Stimulated activated CD4-positive, alpha-beta T cell treated with anti-CD3 and anti-CD28 coated beads, Interleukin-2, amount 100 ng/mL, for 4 hours (primary cell): Measurements from ENCODE around the gene RPL36A.

Source experiments
- DNase-seq: peaks from one replicate; pipeline ENCODE4 v3.0.0-alpha.2; 2020; ENCODE audit warnings: low read depth

RPL36A gene

DNA sequence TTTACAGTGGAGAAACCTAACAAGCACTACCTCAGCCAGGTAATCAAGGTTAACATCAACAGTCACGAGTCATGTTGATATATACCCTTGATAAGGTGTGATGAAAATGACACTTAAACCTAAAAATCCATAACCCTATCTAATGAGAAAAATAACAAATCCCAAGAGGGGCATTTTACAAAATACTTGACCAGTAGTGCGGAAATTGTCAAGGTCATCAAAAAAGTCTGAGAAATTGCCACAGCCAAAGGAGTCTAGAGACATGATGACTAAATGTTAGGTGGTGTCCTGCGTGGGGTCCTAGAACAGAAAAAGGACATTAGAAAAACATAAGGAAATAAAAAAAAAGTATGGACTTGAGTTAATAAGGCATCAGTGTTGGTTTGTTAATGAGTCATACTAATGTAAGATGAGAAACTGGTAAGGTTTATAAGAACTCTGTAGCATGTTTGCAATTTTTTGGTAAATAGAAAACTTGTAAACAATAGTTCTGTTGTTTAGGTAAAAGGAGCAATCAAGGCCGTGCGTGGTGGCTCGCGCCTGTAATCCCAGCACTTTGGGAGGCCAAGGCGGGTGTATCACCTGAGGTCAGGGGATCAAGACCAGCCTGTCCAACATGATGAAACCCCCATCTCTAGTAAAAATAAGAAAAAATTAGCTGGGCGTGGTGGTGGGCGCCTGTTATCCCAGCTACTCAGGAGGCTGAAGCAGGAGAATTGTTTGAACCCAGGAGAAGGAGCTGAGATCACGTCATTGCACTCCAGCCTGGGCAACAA, 2.9 kb downstream of the RPL36A start:
- DNase-seq, result no peak

DNA sequence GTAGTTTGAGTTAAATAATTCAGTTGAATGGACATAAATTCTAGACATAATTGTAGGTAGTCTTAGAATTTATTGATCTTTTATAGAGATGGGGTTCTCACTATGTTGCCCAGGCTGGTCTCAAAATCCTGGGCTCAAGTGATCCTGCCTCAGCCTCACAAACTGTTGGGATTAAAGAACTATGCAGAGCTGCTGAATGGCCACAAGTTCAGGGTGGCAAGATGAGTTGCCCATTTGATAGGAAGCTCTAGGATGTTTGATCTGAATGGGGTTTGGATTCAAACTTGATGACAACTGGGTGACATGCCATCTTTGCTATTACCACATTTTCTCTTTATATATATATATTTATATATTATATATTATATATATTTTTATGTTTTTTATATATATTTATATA, 3.6 kb downstream of the RPL36A start:
- no peak for DNase-seq

DNA sequence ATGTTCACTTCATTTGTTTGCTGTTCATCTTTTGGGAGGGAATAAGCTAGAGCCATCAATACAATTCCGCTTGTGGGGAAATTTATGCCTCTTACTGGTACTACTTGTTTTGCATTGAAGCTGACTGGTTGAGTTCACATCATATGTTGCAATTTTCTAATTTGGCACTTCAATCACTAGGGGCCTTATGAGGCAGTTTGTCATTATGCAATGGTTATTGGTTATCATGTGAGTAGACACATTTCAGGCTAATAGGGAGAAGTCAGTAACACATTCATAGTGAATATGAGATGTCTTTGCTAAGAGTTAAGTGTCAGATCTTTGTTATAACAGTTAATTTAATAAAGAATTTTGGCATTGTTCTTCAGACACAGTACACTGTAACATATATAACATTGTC, 5.0 kb downstream of the RPL36A start:
- DNase-seq, result no peak

DNA sequence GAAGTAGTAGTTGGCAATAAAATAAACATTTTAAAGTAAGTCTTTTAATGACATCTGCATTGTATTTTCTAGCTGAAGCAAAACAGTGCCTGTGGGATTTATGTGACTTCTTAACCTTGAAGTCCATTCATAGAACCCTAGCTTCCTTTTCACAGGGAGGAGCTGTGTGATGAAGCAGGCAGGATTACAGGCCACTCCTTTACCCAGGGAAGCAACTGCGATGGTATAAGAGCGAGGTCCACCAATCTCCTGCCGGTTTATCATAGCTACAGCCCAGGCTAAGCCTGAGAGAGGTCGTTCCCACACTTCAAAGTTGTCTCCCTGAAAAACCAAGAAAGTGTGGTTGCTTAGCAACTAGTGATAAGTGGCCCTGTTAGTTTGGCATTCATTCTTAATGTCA, 7.0 kb downstream of the RPL36A start:
- no peak for DNase-seq

DNA sequence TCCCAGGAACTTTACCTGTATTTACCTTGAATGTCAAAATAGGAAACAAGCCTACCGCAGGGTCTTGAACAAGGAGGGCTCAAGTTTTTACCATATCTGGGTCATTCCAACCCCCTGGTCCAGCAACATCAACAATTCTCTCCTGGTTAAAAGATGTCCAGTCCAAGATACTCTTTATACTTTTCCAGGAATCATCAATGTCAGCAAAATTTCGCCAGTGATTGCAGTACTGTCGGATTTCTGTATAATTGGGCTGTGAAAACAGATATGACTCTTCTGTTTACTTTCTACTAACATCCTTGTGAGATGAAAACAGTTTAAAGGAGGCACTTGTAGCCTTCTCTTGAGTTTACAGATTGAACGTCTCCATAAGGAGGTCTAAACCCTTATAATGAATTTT, 7.9 kb downstream of the RPL36A start:
- DNase-seq, result no peak

DNA sequence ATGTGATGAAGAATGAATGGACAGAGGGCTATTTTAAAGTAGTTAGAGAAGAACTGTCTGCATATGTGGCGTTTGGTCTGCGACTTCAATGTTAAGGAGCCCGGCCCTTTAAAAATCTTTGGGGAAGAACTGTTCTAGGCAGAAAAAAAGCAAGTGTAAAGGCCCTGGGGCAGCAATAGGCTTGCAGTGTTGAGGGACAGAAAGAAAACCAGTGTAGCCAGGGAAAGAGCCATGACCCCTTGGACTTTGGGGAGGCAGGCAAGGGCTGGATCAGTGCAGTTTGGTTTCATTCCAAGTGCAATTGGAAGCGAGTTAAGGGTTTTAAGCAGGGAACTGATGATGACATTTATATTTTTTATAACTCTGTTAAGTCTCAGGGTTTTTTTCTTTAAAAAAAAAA, 9.0 kb downstream of the RPL36A start:
- DNase-seq, result no peak

DNA sequence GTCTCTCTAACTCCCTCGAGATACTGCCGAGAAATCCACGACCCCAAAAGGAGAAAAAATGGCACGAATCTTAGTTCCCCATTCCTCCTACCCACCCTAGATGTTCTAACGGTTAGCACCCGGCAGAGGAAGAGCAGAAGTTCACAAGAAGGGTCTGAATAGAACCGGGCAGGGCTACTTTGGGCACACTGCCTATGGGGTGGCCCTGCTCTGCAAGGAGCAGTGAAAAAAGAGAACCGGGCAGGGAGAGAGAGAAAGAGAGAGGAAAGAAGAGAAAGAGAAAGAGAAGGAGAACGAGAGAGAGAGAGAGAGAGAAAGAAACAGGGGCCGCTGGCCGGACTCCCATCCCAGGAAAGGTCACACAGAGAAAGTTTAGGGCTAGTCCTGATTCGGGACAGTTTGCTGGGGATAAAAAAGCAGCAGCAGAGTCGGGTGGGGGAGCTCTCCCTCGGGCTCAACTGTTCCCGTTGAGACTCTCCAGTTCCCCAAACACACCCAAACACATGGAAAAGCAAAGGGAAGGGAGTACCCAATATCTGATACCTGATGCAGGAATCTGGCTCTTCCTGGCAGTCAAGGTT, 16.4 kb downstream of the RPL36A start:
- no peak for DNase-seq

DNA sequence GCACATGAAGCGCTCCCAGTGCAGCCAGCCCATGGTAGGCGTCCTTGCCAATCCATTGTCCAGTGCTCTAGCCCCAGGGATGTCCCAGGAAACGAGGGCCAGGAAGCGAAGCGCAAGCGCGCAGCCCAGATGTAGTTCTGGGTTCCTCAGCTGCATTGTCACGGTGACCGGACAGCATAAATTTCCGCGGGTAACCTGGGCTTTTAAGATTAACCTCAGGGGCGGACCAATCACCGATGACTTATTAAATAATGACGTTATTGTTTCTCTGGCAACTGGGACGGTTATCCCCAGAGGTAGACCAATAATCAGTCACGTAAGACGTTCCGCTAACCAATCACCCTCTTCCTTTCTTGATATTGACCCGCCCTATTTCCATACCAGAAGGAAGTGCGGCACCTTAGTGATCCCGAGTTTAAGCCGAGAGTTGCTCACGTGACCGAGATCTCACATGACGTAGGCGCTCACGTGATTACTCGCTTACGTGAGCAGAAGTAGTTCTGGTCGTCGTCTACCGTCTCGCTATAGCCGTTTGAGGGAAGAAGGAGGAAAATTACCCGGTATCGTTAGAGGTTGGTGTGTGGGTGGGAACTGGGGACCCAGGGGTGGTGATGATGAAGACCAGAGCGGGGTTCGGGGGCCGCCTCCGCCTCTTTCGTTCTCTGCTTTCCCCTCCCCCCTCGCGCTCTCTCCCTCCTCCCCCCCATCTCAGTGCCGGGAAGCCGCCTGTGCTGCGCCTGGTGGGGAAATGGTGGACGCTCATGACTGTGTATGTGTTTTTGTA, 17.1 kb downstream of the RPL36A start, which contains the start of the genes GLA and HNRNPH2:
TSS of gene GLA (minus strand) at position 178 of the 784 bp plus-strand sequence. CDS start at position 156, 22 bp downstream.
TSS of gene HNRNPH2 (plus strand) at position 475 of the 784 bp plus-strand sequence. CDS start 3,767 bp downstream, outside the sequence.
- DNase-seq, result peak; percentile 85

DNA sequence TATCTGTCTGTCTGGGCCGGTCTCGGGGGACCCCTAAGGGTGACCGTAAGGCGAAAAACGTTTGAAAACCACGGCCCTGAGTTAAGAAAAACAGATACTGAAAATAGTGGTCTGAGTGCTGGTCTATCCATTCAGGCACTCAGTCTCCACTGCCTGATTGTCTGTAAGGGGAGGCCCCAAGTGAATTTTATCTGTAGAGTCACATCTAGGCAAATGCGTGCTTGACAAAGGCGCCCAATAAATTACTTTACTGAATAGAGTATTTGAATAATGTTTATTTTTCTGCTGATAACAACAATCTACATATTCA, 17.7 kb downstream of the RPL36A start:
- DNase-seq, result no peak

DNA sequence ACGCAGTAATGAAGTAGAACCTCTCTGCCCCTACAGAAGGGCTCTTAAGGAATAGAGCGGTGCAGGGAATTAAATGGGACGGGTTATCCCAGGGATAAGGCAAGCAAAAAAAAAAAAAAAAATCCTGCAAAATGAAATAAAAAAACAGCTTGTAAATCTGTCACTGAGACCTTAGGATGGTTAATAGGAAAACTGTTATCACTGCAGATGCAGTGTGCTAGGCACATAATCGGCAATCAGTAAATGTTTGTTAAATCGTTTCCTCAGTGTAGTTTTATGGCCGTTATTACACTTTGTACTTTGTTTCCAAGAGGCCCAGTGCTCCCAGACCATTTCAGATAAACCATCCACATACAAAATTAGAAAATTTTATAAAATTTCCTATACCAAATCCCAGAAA, 18.2 kb downstream of the RPL36A start:
- DNase-seq, result no peak

DNA sequence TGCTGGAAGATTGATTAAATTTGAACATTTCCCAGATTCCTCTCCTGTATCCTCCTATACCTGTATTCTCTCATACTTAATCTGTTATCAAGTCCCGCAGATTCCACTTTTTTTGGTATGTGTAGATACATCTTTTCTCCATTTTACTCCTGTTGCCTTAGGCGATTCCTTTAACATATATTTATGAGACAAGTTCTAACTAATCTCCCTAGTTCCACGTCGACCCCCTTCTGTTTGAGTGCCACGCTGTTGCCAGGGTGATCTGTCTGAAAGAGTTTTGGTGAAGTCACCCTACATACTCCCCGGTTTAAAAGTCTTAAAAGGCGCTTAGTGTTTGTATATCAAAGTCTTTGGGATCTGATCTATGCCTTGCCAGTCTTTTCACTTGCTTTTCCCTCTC, 19.6 kb downstream of the RPL36A start:
- DNase-seq, result no peak

DNA sequence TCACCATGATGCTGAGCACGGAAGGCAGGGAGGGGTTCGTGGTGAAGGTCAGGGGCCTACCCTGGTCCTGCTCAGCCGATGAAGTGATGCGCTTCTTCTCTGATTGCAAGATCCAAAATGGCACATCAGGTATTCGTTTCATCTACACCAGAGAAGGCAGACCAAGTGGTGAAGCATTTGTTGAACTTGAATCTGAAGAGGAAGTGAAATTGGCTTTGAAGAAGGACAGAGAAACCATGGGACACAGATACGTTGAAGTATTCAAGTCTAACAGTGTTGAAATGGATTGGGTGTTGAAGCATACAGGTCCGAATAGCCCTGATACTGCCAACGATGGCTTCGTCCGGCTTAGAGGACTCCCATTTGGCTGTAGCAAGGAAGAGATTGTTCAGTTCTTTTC, 21.2 kb downstream of the RPL36A start:
- no peak for DNase-seq

DNA sequence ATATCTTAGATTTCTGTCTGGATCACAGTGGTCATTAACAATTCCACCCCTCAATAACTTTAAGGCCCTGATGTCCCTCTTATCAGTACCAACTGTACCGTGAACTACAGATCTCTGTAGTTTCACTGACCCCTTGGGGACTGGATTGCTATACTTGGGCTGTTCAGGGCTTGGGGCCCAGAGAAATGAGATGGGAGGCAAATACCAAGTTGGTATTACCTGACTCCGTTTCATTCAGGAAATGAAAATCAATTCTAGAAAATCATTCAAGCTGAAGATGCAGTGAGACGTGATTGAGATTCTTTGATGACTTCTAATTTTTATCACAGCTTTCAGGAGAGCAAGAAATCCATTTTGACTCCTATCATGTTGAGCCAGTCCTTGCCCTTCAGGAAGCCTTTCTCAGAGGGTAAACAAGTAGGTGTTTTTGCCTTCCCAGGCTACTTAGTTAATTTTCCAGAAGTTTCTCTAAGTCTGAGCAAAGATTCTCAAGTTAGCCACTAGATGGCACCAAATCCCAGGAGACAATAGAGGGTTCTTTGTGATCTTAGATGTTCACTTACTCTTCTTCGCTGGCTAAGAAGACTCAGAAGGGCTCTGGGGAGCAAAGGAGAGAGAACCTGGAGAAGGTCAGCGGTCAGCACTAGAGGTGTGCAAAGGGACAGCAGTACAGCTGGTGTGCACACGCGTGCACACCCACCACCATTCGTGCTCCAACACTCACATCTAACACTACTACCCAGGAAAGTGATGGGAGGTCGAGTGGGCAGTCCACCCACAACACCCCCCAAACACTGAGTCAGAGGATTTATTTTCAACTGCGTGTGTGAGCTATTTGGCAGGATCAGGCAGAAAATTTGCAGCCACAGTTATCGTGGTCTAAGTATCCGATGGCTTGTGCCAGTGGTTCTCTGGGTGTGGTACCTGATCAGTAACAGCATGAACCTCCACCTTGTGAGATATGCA, 24.7 kb downstream of the RPL36A start:
- DNase-seq, result no peak

DNA sequence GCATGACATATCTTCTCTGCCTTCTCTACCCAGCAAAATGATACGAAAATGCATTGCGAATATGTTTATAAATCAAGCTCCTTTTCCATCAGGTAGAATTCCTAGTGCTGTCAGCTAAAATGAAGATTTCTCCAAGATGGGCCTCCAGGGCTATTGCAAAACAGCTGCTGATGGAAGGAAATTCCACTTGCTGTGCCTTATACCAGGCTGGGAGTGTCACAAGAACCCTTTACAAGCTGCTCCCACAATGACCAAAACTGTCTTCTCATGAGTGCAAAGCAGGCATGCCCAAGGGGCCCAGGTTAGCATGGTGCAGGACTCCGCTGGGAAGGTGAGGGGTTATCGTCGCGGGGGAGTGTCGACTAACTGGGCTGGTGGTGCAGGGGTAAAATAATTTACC, 25.9 kb downstream of the RPL36A start:
- no peak for DNase-seq

DNA sequence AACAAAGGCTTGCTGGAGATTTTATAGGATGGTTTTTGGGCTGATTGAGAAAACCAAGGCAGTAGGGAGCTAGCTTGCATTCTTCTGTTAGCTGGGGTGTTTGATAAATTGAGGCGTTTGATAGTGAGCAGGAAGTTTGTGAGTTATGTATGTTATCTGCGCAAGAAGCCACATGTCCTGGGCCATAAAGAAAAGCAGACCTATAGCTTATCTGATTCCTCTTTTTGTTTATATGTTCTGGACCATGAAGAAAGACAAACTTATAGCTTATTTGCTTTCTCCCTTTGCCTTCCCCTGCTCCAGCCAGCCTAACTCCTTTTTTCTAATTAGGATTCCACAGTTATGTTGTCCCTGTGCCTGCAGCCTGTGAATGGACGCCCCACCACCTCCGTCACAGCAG, 26.4 kb downstream of the RPL36A start:
- DNase-seq, result no peak

DNA sequence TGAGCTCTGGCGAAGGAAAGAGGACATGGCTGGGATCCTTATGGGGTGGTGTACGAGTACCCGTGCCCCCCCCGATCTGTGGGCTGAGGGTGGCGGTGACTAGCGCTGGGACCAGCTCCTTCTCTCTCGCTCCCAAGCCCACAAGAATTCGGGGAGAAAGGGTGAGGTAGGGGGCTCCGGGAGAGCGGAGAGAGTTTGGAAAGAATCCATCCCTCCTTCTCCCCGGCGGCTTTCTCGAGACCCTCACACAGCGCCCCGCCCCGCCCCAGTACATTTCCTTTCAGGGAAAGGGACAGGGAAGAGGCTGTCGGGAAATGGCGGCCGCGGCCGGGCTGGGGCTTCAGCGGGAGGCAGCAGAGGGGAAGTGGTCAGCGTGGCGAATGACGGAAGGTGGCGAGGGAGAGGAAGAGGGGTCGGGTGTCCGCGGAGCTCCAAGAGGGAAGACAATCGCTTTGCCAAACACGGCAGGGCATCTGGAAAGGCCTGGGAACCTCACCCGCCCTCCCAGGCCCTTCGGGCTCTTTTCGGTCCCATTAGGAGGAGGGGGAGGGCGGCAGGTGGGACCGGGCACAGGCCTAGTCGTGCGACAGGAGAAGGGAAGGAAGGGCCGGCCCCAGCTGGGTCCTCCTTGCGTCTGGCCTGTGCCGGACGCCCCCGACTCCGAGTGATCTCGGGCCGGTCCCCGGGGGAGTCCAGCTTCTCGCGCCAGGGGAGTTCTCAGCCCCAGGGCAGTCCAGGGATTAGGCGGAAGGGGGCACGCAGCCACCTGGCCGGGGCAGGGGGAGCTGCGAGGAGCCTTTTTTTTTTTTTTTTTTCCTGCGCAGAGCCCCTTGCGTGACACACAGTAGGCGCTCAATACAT, 27.4 kb downstream of the RPL36A start:
- DNase-seq, result no peak

DNA sequence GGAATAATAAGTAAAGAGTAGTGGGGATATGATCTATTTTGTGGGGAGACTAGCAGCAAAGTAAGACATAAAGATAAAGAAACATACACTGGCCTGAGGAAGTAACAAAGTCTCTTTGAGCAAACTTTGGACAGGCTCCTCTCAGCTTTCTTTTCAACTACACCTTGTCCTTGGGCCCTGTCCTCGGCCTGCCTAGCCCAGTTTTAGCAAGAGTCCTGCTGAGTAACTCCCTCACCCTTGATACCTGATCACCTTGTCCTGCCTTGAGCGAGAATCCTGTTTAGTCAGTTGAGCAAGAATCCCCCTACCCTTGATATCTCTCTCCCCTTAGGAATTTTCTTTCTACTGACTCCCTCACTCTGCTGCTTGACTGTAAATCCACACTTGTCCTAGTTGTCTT, 28.7 kb downstream of the RPL36A start:
- DNase-seq, result no peak

DNA sequence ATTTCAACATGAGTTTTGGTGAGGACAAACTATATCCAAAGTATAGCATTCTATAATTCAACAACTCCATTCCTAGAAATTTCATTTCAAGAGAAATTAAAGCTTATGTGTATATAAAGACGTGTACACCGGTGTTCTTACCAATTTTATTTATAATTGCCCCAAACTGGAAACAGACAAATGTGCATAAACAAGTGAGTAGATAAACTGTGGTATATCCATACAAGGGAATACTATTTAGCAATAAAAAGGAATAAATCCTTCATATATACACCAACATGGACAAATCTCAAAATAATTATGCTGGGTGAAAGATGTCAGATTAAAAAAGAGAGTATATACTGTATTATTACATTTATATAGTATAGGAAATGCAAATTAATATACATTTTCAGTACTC, 37.1 kb downstream of the RPL36A start:
- DNase-seq, result no peak

DNA sequence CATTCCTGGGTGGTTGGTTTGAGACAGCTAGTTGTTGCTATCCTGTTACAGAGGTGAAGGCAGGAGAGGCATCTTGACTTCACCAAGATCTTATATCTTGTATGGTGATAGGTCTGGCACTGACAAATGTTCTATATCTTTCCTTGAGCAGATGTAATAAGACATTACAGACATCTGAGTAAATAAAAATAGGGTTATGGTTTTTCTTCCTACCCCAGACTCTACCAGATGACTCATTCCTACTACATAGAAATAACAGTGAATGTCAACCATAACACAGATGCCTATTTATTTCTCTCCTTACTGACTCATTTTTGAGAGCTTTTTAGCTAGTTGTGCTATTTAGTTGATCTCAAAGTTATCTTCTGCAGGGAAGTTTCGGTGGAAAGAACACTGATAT, 39.1 kb downstream of the RPL36A start:
- DNase-seq, result no peak

DNA sequence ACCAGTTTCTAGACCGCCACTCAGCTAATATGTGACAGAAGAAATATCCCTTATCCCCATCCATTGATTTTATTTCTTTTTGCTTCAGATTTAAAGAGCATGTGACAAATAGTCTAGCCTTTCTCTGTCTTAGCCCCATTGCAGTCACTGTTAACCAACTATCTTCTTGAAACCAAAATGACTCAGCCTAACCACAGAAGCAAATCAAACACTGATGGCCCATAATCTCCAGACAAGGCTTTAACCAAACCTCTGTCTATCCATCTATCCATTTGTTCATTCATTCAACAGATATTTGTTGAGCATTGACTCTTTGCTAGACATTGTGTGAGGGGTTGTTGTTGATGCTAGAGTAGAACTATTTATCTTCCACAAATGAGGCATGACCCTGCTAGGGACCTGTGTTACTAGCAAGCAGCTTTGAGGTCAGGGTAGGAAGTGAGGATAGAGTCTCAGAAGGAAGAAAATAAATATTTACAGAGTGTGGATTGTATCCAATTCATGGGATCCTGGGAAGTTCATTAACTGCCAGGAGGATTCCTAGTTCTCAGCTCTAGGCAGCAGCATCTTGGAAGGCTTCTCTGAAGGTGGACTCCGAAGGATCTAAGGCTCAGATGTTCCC, 39.8 kb downstream of the RPL36A start:
- DNase-seq, result no peak

DNA sequence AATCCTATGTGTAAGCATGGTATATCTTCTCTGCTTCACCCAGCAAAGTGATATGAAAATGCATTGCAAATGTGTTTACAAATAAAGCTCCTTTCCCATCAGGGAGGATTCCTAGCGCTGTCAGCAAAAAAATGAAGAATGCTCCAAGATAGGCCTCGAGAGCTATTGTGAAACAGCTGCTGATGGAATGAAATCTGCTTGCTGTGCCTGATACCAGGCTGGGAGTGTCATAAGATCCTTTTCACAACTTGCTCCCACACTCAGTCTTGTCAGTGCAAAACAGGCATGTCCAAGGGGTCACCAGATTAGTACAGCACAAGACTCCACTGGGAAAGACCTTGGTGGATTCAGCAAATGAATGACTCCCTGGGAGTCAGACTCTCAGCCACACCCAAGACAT, 51.3 kb downstream of the RPL36A start:
- no peak for DNase-seq
